Esophagus mucosa (tissue), 1 donor: Measurements from ENCODE around the gene RASL11B. TPM values are rescaled to one million over a fixed set of nuclear protein-coding genes. Genes with fewer than 3 reads are reported as not detected.
"Not testable (repeated sequence)": the region's sequence is repeated elsewhere in the genome, so short reads cannot be mapped to it uniquely, and the experiment has no call there.

Source experiments
- ATAC-seq: fragments of 200-7000 bp; cut with Tn5 transposase; one replicate; pipeline ENCODE4 v1.9.1; 2020
- total RNA-seq: library from RNA; stranded (reverse); gene quantifications from one replicate; pipeline ENCODE4 v1.2.4, GENCODE V29; 2023
- donor health status: DM: yes; HTN: yes; CAD: no.

Gene RASL11B
- total RNA-seq = 1.0 TPM

GRCh38 chr4:52861879-52862616 lies at the start of gene RASL11B:
TSS of gene RASL11B (plus strand) at chr4:52862317. CDS start at chr4:52862508, 191 bp downstream.
- ATAC-seq = peak; percentile 99

DNA sequence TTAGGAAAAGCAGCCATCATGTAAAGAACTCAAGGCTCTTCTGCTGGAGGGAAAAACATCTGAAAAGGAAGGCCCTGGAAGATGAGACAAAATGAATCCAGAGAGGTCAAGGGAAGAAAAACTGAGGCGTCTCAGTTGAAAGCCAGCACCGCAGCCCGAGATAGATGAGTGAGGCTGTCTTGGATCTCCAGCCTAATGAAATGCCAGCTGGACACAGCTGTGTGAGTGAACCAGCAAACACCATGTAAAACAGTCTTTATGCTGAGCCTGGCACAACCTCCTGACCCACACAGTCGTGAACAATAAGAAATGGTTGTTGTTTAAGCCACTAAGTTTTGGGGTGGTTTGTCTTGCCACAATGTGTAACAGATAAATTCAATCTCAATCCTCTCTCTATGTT lies 48.6 kb upstream of the RASL11B start:
- ATAC-seq = no peak

DNA sequence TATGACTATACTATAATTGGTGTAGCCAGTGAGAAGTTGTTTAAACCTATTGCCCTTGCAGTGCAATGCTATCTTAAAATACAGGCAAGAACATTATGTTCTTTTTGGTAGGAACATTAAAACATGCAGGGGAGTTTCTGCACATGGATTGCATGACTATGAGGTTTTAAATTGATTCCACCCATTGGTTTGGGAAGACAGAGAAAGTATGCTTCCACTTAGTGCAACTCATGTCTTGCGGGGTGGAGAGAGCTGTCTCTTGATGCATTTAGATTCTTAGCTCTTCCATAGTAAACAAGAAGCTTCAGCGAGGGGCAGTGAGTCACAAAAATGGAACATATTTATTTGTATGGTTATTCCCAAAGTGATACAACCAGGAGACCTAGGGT lies 39.5 kb upstream of the RASL11B start:
- ATAC-seq = no peak

DNA sequence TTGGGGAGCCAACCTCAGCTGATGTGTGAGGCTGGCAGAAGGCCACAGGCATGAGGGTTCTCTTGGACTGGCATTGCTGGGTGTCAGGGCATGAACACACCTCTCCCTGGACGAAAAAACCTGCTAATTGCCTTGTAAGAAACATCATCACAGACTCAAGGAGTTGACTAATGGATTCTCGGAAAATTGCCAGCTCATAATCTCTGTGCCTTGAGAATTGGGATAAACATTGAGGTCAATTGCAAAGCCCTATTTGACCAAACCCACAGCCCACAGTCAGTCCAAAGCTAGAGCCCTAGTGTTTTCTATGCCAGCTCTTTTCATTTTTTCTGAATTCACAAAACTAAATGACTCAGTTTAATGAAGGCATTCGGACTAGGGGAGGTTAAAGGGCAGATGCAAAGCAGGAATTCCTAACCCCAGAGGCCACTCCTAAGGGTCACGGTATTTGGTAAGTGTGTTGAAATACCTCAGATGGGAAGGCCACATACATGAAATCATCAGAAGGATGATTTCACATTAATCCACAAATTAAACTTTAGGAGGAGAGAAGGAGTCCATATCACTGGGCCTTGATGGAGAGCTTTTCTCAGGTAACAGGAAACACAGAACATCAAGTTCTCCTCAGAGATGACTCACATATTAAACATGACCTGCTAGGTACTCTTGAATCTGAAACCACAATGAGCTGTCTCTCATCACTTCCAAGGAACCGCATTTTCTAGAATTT lies 39.0 kb upstream of the RASL11B start:
- ATAC-seq = peak; percentile 95

GRCh38 chr4:52823702-52824092 lies 38.4 kb upstream of the RASL11B start:
- ATAC-seq = no peak

- no peak for ATAC-seq
These were observed 37.9 kb upstream of the RASL11B start for GRCh38 chr4:52824270-52824602.

GRCh38 chr4:52824603-52825459 lies 37.3 kb upstream of the RASL11B start:
- ATAC-seq = no peak

DNA sequence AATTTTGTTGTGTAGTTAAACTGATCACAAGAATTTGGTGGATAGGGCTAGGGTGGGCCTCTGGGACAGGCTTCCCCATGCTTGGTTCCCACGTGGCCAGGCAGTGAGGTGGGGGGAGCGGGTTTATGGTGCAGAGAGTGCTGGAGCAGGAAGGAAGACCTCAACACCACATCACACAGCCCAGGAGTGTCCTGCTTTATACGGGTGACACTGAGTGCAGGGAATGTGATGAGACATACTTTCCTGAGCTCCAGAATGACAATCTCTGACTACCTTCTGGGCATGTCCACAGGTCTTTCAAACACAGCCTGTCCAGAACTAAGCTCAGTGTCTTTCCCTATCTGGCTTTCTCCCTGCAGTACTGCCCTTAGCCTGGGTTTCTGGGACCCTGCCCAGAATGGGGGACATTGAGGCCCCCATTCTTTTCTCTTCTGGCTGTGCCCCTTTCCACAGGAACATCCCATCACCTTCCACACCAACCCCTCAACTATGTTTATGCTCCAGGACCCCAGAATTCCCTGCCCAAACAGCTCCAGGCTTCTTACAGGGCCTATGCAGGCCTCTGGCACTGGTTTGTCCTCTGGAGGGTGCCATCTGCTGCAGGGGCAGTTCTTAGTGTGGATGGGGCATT lies 36.5 kb upstream of the RASL11B start:
- peak; percentile 41 for ATAC-seq

DNA sequence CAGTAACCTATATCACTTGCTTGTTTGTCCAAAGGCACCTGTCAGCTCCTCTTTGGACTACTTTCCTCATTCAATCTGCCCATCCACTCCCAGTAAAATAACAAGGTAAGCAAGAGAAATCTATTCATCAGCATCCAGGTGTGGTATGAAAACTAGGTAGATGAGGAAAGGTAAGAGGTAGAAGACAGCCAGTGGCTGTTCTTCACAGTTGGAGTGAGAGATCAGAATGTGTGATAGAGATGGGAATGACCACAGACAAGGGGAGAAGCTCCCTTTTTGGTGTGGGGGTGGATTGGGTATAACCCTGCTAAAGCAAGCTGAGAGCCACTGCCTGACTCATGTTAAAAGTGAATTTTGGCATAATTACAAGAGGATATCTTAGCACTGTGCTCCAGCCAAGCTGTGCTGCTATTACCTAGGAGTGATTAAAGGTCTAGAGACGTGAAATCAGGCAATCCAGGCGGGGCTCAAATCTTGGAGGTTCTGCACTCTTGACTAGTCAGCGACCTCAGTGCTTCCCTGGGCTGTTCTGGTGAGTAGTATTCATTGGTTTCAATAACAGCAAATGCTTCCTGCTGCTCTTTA lies 28.1 kb upstream of the RASL11B start:
- ATAC-seq = peak; percentile 81

DNA sequence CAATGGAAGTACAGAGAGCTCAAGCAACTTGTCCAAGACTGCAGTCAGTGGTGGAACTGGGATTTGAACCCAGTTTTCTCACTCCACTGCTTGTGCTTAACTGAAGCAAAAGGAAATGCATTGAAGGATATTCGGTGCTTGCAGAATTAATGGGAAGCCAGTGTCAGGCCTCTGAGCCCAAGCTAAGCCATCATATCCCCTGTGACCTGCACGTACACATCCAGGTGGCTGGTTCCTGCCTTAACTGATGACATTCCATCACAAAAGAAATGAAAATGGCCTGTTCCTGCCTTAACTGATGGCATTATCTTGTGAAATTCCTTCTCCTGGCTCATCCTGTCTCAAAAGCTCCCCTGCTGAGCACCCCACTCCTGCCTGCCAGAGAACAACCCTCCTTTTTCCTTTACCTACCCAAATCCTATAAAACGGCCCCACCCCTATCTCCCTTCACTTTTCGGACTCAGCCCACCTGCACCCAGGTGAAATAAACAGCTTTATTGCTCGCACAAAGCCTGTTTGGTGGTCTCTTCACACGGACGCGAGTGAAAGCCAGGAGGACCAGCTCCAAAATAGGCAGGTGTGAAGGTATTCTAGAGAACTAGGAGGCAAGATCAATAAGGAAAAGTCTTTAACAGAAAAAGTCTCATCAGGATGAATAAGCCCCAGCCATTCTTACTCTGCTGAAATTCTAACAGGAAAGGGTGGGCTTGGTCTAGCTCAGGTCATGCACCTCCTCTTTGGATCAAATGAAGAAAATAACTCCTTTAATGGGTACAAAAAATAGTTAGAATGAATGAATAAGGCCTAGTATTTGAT lies 27.3 kb upstream of the RASL11B start:
- ATAC-seq = not testable (repeated sequence)

GRCh38 chr4:52836120-52836519 lies 26.0 kb upstream of the RASL11B start:
- no peak for ATAC-seq

GRCh38 chr4:52836678-52837077 lies 25.4 kb upstream of the RASL11B start:
- no peak for ATAC-seq

DNA sequence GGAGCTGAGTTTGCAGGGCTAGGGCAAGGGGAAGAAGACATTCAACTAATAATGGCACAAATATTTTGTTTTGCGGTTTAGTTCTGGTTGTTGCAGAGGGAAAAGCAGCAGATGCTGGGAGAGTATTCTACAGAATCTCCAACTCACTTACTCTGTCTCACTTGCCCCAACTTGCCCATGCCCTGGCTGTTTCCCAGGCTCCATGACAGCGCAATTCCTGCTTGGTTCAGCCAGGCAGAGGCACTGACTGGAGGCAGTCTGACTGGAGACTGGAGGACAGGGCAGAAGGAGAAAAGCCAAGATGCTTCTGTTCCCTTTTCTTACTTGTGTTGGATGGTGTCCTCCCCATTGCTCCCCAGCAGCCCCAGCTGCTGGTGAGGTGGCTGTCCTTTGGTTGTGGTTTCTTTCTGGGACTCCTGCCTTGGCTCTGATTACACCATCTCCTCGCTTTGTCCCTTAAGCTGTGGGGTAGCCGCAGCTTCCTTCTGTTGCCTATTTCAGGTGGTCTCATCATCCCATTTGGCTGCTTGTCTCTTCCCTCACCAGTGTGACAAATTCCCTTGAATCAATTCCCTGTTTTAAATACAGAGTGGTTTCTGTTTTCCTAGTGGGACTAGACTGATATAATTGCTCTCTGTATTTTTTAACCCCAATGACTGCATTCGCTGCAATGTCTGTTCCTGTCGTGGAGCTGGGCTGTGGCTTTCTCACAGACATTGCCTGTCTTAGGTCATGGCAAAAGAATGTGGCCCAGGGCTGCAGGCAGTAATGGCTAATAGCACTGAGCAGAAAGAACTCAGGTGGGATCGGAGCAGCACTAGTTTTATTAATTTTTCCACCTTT lies 24.2 kb upstream of the RASL11B start:
- peak; percentile 87 for ATAC-seq

DNA sequence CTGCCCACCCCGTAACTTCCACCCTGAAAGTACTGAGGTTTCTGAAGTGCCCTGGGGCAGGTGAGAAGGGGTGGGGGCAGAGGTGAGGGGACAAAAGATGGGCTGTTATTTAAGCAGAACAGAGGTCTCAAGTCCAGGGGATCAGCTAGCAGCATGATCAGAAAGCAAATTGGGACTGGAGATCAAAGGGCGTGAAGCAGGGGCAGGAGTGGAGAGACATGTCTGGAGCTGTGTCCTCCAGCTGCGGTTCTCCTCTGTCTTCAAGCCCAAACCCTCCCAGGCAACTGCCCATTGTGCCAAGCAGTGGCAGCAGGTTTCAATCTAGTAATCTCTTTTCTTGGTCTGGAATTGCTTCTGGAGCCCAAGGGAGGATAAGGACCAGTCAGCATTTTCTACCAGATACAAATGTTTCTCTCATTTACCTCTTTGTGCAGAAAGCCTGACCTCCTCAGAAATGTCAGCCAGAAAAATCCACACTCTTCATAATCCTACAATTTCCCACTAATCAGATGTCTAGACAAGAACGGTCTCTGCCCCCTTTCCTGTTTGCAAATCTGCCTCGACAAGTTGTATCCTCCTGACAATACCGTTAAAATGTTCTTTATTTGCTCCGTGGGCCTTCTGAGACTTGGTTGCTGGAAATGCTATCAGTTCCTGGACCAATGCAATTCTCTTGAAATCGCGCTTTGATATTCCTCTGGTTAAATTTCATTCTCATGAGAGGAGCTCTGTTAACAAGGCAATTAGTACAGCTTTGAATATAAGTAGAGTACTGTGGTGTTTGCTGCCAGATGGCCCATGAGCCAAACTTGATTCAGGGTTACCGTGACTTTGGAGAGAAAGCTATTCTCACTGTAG lies 23.2 kb upstream of the RASL11B start:
- peak; percentile 35 for ATAC-seq

GRCh38 chr4:52840531-52841370 lies 21.4 kb upstream of the RASL11B start:
- no peak for ATAC-seq

GRCh38 chr4:52841682-52842456 lies 20.2 kb upstream of the RASL11B start:
- ATAC-seq = no peak

DNA sequence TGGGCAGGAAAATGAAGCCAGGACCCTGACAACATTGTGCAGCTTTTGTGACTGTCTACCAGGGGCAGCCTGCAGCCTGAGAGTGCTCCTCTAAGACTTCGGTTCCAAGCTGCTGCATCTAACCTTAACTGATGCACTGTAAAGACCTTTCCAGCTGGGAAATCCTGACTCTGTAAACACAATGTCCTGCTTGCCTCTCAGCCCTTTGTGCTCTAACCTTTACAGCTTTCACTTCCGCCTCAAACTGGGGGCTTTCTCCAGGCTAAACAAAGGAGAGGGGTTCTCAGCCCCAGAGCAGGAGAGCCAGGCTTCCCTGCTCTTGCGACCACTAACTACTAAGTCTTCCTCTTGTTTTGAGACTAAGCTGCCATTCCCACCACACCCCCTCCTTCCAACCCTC lies 19.3 kb upstream of the RASL11B start:
- ATAC-seq = no peak

DNA sequence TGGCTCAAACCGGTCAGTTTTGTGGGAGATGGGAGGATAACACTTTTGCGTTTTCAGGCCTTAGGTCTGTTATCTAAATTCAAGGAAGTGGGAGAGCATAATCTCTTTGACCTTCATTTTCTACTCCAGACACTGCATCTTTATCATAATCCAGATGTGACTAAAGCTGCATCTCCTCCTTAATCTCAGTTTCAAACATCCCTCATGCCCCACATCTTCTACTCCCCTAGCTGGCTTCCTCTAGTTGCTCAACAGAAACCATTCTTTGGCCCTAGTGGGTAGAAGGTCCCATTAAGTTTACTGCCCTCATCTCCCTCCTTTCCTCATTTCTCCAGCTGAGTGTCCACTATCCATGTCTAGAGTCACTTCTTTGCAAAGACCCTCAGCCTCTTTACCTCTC lies 18.8 kb upstream of the RASL11B start:
- ATAC-seq = no peak
